Ramos (cell line): ENCODE measurements around the gene LIMS1.

Experiments
- in situ Hi-C: fragments of 300-500 bp; cut with MboI; formaldehyde crosslinking; loops from one replicate; pipeline ENCODE4 v1.14.3; 2022; ENCODE audit warnings: low sequenced_read_pairs; ENCODE audit not compliant: unreplicated experiment

Gene LIMS1

DNA sequence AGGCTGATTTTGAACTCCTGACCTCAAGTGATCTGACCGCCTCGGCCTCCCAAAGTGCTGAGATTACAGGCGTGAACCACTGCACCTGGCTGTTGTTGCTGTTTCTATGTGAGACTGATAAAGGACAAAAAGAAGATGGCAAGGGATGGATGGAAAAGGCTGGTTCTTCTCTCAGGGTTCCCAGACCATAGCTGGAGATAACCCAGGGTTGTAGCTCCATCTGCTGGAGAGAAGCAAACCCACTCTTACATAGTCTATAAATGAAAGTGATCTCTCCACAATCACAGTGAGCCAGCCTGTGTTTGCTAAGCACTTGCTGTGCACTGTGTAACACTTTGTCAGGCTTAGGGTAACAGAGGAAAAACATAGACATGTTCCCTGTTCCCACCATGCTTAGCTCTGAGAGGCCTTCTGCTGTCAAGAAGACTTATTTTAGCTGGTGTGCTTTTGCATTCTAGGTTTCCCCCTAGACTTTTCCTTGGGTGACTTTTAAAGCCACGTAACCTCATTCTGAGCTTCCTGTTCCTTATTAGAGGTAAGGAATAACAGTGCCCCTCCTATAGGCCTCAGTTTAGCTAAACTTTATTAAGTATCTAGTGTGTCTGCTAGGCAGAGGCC lies 49.7 kb downstream of the LIMS1 start:
- in situ Hi-C loops, result loop anchor here (25.0 kb wide), 1 partner anchor 647 kb away; no protein-coding TSS in a partner anchor

DNA sequence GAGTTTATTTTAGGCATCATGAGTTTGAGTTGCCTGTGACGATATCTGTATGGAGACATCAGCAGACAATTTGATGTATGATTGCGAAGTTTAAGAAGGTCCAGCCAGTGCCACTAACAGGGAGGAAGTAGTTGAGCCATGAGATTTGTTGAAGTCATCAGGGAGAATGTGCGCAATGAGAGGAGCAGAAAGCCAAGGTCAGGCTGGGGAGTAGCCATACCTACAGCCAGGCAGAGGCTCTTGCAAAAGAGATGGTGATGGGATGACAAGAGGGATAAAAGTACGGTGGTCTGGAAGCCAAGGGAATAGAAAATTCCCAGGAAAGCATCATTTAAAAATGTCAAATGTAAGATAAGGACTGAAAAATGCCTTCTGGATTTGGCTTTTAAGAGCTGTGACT lies 51.2 kb downstream of the LIMS1 start:
- in situ Hi-C loops, result loop anchor here (25.0 kb wide), 1 partner anchor 648 kb away; no protein-coding TSS in a partner anchor

DNA sequence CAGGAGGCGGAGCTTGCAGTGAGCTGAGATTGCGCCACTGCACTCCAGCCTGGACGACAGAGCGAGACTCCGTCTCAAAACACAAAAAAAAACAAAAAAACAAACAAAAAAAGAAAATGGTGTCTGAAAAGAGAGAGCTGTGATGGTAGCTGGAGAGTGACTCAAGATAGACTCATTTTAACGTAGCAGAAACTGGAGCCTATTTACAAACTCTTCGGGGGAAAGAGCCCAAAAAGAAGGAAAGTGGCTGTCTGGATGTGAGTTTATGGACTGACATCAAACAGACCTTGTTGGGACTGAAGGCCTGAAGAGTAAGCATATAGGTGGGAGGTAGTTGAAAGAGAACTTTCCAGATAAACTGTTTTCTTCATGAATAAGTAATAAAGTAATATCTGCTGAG lies 51.8 kb downstream of the LIMS1 start:
- in situ Hi-C loops, result loop anchor here (25.0 kb wide), 1 partner anchor 649 kb away; no protein-coding TSS in a partner anchor

DNA sequence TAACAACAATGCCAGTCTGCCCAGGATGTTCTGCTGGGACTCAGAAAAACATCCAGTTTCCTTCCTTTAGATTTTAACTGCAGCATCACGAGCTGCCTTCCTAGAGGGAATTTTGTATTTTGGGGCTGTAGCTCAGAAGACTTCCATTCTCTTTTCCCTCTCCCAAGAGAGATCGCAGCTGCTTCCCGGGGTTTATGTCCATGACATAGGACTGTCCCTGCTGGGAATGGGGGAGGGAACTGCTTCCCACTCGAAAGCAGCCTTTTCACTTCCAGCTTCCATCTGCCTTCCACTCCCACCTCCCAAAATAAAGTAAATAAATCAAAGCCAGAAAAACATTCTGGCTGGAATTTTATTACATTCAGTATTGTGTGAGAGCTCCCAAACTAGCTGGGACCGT lies 52.4 kb downstream of the LIMS1 start:
- in situ Hi-C loops, result loop anchor here (25.0 kb wide), 1 partner anchor 649 kb away; no protein-coding TSS in a partner anchor

DNA sequence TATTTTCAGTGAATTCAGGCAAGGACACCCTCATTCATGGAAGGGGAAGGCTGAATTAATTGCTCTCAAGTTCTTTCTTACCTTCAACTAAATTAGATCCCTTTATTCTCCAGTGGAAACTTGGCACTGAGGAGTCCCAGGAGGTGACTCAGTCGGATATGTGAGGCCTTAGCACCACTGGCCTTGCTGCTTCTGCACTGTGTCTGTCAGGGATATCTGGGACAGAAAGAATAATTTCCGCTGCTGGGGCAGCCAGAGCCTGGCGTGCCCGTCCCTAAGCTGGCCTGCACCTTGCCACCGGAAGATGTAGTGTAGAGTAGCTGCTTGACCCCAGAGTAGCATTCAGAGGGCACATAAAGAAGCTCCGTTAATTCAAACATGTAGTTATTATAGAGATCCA lies 53.4 kb downstream of the LIMS1 start:
- in situ Hi-C loops, result loop anchor here (25.0 kb wide), 1 partner anchor 650 kb away; no protein-coding TSS in a partner anchor

DNA sequence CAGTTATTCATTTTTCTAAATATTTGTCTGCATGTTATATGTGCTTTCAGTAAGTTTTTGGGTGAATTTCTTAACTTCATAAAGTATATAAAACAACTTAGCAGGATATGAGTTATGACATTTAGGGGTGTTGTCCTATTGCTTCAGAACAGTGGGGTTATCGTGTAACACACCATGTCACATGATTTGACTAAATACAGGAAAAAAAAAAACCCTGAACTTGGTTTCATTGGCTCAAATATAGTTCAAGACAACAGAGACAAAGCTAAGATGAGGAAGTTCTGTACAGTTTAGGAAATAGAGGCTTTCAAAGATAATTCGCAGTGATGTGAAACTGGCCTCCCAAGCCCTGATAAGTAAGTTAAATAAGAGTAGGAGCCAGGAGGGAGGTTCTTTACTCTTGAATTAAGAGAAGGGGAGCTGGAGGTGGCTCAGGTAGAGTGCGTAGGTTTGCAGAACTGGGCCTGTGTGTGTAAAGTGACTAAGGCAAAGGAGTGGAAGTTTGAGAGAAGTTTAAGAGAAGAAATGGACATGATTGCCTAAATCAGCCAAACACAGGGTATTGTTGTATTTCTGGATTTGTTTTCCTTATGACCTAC lies 53.9 kb downstream of the LIMS1 start:
- in situ Hi-C loops, result loop anchor here (25.0 kb wide), 1 partner anchor 651 kb away; no protein-coding TSS in a partner anchor

DNA sequence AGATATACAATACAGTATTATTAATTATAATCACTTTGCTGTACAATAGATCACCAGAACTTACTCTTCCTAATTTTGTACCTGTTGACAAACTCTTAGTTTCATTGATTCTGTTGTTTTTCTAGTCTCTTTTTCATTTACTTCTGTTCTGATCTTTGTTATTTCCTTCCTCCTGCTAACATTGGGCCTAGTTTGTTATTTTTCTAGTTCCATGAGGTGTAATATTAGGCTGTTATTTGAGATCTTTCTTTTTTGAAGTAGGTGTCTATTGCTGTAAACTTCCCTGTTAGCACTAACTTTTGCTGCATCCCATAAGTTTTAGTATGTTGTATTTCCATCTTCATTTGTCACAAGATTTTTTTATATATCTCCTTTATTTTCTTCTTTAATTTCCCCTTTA lies 55.1 kb downstream of the LIMS1 start:
- in situ Hi-C loops, result loop anchor here (25.0 kb wide), 1 partner anchor 652 kb away; no protein-coding TSS in a partner anchor

DNA sequence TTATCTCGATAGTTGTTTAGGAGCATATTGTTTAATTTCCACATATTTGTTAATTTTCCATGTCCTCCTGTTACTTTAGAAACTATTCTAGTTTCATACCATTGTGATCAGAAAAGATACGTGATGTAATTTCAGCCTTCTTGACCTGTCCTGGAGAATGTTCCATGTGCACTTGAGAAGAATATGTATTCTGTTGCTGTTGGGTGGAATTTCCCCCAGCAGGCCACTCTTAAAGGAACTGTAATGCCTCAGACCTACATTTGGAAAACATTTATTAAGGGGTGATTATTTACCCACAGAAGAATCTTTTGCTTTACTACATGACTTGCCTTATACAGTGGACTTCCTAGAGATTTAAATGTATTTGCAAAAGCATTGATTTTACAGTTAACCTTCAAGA lies 55.5 kb downstream of the LIMS1 start:
- in situ Hi-C loops, result loop anchor here (25.0 kb wide), 1 partner anchor 652 kb away; no protein-coding TSS in a partner anchor

DNA sequence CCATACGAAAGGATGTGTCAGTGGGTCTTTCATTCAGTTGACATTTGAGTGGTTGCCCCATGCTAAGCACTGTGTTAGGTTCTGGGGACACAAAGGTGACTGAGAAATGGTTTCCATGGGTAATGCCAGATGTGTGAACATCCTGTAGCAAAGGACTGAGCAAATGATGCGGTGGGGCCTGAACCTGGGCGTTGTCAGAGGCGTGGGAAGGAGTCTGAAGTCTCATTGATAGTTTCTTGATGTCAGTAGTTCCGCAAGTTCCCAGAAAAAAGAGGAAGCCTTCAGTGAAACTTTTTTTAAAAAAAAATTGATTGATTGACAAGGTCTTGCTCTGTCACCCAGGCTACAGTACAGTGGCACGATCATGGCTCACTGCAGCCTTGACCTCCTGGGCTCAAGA lies 56.9 kb downstream of the LIMS1 start:
- in situ Hi-C loops, result loop anchor here (25.0 kb wide), 1 partner anchor 654 kb away; no protein-coding TSS in a partner anchor

DNA sequence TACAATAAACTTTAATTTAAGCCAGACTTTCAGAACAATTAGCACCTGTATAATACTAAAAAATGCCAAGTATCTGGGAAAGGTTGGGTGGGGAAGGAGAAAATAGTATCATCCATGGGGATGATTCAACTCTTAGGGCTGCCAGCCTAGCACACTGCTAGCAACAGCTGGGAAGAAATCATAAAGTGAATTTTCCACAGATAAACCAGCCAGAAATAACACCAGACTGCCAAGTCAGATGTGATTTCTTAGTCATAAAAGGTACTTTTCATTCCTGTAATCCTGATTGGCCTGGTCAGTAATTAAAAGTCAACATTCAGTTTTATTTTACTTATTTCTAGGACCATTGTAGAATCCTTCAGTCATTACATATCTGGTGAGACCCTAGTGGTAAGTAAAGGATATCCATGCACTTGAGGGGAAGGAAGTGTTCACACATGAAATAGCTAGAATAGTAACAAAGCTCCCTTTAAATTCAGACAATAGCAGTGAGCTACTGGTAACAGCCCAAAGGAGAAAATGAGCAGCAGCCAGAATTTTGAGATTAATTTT lies 59.4 kb downstream of the LIMS1 start:
- in situ Hi-C loops, result loop anchor here (25.0 kb wide), 1 partner anchor 656 kb away; no protein-coding TSS in a partner anchor

DNA sequence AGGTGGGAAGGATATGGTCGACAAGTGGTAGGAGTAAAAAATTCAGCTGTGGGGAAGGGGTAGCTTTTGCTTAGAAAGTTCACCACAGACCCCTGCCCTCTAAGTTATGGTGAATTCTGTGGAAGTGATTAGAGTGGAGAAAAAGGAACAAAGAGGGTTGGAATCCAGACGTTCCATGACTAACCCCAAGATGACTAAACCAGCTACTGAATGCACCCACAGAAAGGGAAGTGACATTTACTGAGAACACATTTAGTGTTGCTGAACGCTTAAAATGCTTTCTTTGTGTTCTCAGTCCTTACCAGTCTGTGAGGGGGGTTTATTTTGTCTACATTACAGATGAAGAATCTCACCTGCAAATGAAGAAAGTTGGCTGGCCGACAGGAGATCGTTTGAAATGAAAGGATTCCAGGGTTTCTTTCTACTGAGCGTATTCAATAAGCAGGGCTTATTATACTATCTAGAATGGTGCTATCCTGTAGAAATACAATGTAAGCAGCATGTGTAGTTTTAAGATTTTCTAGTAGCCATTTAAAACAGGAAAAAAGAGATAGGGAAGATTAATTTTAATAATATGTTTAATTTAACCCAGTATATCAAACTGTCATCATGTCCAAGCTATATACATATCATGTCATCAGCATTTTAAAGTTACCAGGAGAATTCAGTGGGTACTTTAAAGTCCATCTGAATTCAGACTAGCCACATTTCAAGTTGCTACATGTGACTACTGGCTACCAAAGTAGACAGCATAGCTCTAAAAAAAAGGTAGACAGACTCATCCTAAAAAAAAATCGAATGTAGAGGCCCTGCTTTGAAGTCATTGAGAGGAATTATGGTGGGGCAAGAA lies 60.1 kb downstream of the LIMS1 start:
- in situ Hi-C loops, result loop anchor here (25.0 kb wide), 1 partner anchor 657 kb away; no protein-coding TSS in a partner anchor

DNA sequence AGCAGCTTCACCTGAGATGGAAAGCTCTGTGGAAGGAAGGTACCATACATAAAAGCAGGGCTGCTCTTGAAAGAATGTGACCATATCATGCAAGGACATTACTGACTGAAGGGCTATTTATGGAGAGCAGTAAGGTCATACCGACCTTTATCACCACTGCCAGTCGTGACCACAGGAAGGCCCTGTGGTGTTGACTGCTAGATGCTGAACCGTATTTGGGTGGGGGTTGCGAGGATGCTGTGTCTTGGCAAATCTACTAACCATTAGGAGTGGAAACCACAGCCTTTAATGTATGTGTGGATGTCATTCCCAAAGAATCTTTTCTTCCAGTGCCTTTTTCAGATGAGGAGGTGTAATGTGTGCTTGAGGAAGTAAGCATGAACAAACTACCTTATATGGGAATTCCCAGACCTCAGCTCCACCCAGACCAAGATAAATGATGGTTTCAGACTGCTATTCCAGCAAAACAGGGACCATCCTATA lies 60.8 kb downstream of the LIMS1 start:
- in situ Hi-C loops, result loop anchor here (25.0 kb wide), 1 partner anchor 658 kb away; no protein-coding TSS in a partner anchor

DNA sequence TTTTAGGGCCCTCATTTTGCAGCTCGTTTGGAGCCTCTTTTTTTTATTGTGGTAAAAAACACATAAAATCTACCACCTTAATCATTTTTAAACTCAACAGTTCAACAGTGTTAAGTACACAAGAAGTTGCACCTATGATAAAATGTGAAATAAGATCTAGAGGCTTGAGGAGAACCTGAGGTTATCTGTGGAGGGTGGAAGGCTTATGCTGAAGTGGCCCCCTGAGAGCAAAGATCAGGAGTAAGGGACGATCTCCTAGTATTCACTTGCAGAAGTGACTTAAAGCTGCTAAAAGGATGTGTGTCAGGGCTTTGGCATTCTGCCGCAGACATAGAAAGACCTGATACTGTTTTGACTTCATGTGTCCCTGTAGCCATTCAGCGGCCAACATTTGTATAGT lies 61.5 kb downstream of the LIMS1 start:
- in situ Hi-C loops, result loop anchor here (25.0 kb wide), 1 partner anchor 658 kb away; no protein-coding TSS in a partner anchor

DNA sequence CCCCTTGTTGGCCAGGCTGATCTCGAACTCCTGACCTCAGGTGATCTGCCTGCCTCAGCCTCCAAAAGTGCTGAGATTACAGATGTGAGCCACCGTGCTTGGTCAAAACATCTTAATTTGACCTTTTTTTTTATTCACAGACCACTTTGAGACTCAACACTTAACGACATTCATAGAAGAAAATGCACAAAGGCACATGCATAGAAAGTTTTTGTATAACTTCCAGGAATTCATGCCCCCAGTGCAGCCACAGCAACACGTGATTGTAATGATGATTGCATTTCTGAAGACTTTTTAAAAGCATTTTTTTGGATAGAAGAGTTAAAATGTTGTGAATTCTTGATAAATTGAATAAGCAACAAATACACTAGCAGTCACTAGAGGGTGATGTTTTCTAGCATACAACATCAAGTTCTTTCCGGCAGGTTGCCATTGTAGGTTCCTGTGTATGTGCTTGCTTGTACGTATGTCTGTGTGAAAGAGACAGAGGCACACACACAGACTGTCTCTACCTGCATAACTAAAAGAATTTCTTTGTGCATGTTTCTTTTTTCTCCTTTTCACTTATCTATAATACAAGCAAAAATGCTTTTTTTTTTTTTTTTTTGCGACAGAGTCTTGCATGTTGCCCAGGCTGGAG lies 63.0 kb downstream of the LIMS1 start:
- in situ Hi-C loops, result loop anchor here (25.0 kb wide), 1 partner anchor 660 kb away; no protein-coding TSS in a partner anchor

DNA sequence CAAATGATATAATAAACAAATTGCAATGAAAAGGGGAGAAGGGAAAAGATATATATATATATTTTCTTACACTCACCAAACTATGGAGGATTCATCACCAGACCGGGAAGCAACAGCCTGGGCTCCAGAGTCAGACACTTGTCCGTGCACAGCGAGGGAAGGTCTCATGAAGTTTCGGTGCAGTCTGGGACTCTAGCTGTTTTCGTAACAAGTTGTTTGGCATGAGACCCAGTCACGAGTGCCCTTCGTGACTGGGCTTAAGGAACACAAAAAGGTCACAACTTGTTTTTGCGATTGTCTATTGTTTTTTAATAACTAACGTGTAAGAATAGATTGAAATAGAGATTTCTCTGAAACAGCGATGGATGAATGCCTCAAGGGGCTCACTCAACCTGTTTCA lies 66.9 kb downstream of the LIMS1 start:
- in situ Hi-C loops, result loop anchor here (5.0 to 25.0 kb wide), 2 partner anchors 36 to 111 kb away; partner anchors contain the start of gene RANBP2

DNA sequence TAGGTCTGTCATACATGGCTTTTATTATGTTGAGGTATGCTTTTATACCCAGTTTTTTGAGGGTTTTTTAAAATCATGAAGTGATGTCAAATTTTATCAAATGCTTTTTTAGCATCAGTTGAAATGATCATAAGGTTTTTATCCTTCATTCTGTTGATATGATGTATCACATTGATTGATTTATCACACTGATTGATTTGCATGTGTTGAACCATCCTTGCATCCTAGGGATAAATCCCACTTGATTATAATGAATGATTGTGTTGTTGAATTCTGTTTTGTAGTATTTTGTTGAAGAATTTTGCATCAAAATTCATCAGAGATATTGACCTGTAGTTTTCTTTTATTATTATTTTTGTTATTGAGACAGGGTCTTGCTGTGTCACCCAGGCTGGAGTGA lies 68.2 kb downstream of the LIMS1 start:
- in situ Hi-C loops, result loop anchor here (5.0 to 25.0 kb wide), 2 partner anchors 35 to 110 kb away; partner anchors contain the start of gene RANBP2

DNA sequence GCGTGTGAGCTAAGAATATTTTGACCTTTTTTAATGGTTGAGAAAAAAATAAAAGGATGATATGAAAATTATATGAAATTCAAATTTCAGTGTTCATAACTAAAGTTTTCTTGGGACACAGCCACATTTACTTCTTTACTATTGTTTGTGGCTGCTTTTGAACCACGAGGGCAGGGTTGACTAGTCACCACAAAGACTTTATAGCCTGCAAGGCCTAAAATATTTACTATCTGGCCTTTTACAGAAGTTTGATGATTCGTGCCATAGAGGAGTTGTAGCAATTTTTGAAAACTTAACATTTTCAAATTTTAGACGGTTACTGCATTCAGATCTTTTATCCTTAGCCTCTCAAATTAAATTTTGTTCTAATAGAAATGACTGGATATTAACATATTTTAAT lies 69.9 kb downstream of the LIMS1 start:
- in situ Hi-C loops, result loop anchor here (5.0 to 25.0 kb wide), 2 partner anchors 33 to 108 kb away; partner anchors contain the start of gene RANBP2

DNA sequence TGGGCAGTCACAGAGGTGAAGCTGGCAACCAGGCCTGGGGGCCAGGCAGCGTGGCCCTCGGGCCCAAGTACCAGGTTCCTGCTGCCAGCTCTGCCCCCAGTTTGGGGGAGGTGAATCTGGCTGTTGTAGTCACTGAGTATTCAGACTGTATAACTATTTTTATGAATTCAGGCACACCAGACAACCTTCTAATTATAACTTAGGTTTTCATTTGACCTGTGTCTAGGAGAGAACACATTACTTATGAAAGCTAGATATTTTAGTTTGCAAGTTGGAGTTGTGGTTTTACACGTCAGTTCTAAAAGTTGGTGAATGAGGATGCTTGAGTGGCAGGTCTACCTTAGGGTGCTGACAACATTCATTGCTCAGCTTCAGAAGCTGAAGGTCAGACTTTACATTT lies 71.7 kb downstream of the LIMS1 start:
- in situ Hi-C loops, result loop anchor here (25.0 kb wide), 1 partner anchor 106 kb away; the partner anchor contains the start of gene RANBP2

DNA sequence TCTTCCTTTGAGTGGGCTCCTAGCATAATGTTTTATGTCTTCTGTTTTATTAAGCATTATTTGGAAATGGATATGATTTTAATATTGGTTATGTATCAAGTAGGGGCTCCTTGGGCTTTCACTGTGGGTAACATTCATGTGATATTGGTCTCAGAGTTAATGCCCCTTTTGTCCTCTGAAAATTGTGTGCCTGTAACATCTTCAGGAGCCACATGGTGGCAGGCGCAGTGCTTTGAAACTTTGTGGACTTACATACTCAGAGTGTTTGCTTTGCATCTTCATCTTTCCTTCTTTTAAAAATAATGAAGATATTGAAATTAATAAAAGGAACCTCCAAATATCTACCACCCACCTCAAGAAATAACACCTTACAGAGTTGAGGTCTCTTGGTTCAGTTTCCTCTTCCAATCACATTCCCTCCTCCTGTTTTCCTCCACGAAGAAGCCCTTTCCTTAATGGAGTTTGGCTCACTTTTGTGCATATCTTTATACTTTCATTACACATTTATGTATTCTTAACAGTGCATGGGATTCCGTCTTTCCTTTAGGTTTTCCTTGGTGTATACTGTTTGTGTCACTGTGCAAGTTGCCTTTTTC lies 73.5 kb downstream of the LIMS1 start:
- in situ Hi-C loops, result loop anchor here (25.0 kb wide), 1 partner anchor 104 kb away; the partner anchor contains the start of gene RANBP2
